HG03354 (cell line): ENCODE results near the gene CCDC187.
"Not testable (repeated sequence)": the region's sequence is repeated elsewhere in the genome, so short reads cannot be mapped to it uniquely, and the experiment has no call there.

Experiments used
- ATAC-seq: cut with Tn5 transposase; IDR thresholded peaks from one replicate; pipeline ENCODE4 v1.9.1; 2021; ENCODE audit warnings: mild to moderate bottlenecking; ENCODE audit not compliant: unreplicated experiment, poor library complexity, severe bottlenecking

Gene CCDC187

GRCh38 chr9:136275655-136276429, 28.1 kb downstream of the CCDC187 start:
- ATAC-seq: no peak

- no peak for ATAC-seq
These were observed 28.9 kb downstream of the CCDC187 start for GRCh38 chr9:136274786-136275654.

- no peak for ATAC-seq
These were observed 29.7 kb downstream of the CCDC187 start for GRCh38 chr9:136273921-136274785.

DNA sequence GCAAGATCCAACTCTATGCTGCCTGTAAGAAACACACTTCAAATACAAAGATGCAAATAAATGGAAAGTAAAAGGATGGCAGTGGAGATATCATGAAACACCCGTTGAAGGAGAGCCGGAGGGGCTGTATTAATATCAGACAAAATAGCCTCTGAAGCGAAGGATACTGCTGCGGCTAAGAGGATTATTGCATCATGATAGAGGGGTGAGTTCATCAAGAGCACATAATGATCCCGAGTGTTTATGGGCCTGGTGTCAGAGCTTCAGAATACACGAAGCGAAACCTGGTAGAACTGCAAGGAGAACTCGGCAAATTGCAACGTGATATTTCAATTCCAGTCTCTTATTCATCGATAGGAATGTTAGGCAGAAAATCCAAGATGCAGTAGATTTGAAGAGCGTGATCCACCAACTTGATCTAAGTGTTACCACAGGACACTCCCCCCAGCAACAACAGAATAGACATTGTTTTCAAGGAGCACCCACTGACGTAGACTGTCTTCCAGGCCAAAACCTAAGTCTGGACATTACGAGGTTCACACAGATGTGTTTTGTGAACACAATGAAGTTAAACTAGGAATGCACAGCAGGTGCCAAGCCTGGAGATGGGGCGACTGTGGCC, 30.5 kb downstream of the CCDC187 start:
- no peak for ATAC-seq

- no peak for ATAC-seq
These were observed 33.7 kb downstream of the CCDC187 start for GRCh38 chr9:136270173-136270705.

DNA sequence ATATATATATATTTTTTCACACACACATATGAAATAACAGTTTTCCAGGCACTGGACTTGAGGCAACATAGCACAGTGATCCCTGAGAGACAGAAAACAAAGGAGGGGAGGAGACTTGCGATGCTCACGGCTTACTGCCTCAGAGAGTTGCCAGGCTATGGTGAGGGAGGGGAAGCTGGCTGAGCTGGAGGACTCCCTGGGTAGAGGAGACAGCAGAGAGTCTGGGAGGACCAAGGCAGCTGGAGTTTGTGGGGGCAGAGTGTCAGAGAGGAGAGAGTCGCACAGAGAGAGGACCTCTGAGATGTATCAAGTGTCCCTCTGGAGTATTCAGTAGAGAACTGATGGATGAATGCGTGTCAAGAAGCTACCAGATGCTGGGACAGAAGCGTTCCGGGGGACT, 35.2 kb downstream of the CCDC187 start:
- no peak for ATAC-seq

DNA sequence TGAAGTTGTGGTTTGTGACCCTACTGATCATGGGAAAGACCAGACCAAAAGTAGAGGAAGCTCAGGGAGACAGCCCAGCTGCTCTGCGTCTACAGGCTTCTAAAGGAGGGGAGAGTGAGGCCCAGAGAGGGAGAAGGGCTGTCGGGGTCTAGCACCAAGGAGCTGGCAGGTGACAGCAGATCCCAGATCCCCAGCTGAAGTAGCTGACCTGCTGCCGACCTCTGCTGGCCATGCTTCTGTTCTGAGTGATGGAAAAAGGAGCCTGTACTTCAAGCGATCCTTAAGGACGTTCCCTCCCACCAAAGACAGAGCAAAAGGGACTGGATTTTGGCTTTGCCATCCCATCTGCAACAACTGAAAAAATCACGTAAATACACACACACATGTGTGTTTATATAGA, 35.6 kb downstream of the CCDC187 start:
- ATAC-seq: no peak

DNA sequence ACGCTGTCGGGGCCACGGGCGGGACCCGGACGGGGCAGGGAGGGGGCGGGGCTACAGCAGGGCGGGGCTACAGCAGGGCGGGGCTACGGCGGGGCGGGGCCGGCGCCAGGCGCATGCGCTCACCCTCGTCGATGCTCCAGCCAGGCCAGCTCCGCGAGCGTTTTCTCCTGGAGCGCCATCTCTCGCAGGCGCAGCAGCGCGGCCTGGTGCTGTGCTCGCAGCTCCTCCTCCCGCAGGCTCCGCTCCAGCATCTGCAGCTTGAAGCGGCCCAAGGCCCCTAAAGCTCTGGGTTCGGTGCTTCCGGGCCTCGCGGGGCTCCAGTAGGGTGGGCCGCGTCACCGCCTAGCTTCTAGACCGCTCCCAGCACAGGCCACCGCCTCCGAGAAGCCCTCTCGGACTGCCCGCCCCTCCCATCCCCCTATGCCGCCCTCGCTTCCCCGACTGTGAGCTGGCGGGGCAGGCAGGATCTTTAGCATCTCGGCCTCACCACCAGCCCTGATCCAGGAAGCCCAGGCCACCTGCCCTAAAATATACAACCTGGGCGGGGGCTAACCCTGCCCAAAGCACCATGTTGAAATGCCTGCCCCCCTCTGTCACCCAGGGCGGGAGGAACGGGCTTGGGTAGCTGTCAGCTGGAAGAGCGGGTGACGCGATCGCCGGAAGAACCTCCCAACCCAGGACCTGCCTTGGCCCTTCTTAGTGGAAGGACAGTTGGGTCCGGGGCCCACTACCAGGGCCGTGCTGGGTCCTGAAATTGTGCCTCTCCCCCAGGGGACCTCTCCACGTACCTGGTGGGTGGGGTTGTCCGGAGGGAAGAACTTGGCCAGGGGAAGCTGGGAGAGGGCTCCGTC, 36.4 kb downstream of the CCDC187 start:
- ATAC-seq: peak; percentile 76

DNA sequence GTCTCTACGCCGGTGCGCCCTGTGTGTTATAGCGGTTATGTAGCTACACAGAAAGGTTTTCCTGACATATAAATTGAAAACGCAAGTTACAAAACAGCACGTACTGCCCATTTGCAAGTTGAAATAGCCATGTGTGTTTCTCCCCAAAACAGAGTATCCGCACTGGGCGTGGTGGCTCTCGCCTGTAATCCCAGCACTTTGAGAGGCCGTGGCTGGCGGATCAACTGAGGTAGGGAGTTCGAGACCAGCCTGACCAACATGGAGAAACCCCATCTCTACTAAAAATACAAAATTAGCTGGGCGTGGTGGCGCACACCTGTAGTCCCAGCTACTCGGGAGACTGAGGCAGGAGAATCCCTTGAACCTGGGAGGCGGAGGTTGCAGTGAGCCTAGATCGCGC, 37.3 kb downstream of the CCDC187 start:
- ATAC-seq: not testable (repeated sequence)

DNA sequence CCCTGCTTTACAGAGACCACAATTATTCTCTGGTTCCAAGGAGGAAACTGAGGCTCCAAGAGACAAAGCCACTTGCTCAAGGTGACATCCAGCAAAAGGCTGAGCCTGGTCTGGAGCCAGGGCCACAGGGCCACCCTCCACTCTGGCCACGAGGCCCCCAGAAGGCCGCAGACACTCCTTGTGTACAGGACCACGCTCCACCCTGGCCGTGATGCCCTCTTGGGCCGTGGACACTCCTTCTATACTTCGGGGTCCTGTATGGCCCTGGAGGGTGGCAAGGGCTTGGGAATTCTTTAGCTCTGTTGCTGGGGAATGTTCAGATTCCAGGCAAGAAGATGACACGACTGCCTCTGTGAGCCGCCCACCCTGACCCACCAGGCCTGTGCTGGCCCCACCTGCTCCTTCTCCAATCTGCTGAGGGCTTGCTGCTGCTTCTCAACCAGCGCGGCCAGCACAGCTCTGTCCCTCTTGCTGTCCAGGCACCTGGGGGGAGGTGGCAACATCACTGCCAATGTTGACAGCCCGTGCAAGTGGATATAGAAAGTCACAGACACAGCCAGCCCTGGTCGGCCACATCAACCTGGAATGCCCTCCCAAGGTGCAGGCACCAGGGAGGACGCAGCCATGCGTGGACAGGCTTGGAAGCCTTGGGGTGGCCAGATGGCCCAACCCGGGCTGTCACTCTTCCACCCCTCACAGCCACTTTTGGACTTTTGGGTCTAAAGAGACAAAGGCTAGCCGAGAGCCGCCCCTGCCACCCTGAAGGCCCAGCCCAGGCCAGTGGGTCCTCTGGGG, 38.1 kb downstream of the CCDC187 start:
- no peak for ATAC-seq

- no peak for ATAC-seq
These were observed 39.2 kb downstream of the CCDC187 start for GRCh38 chr9:136264441-136265405.

GRCh38 chr9:136264031-136264430, 39.9 kb downstream of the CCDC187 start:
- no peak for ATAC-seq

DNA sequence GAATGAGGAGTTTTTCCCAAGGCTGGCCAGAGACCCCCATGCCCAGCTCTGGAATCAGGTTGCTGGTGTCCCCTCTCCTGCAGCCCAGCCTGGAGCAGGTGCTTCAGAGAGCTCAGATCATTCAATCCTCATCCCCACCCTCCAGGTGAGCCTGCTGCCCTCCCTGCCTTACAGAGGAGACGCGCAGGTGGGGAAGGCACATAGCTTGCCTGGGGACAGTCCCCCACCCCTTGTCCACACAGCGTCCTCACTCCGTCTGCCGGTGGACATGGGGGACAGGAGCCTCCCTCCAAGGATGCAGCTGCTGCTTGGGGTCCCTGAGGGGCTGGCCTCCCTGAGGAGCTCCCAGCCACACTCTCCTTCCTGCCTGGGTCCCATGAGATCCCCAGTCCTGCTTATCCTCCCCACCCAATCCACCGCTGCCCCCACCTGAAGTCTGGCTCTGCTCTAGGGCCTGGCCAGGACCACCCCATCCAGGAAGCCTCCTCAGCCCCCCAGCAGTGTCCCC, 41.2 kb downstream of the CCDC187 start:
- ATAC-seq: no peak

GRCh38 chr9:136261686-136262430, 42.0 kb downstream of the CCDC187 start:
- ATAC-seq: no peak

- ATAC-seq: no peak
These were observed 42.9 kb downstream of the CCDC187 start for GRCh38 chr9:136260936-136261472.

GRCh38 chr9:136260521-136260920, 43.4 kb downstream of the CCDC187 start:
- ATAC-seq: no peak
